Retinal pigment epithelial cell (primary cell): ENCODE data around the gene KCNK10.

ENCODE experiments used
- DNase-seq: peaks from one replicate; pipeline ENCODE4 v3.0.0-alpha.2; 2010; ENCODE audit warnings: low read depth
- H3K4me3 ChIP-seq: 2 replicates; pipeline ENCODE4 v1.5.1; 2011; ENCODE audit warnings: mild to moderate bottlenecking, low read length, control low read depth, moderate library complexity
- TF ChIP-seq, protein P1 (sequence below): conservative IDR thresholded peaks from 2 replicates; pipeline ENCODE4 v1.5.1; 2011; ENCODE audit warnings: low read depth, low read length, control low read depth, inconsistent platforms

KCNK10 gene

DNA sequence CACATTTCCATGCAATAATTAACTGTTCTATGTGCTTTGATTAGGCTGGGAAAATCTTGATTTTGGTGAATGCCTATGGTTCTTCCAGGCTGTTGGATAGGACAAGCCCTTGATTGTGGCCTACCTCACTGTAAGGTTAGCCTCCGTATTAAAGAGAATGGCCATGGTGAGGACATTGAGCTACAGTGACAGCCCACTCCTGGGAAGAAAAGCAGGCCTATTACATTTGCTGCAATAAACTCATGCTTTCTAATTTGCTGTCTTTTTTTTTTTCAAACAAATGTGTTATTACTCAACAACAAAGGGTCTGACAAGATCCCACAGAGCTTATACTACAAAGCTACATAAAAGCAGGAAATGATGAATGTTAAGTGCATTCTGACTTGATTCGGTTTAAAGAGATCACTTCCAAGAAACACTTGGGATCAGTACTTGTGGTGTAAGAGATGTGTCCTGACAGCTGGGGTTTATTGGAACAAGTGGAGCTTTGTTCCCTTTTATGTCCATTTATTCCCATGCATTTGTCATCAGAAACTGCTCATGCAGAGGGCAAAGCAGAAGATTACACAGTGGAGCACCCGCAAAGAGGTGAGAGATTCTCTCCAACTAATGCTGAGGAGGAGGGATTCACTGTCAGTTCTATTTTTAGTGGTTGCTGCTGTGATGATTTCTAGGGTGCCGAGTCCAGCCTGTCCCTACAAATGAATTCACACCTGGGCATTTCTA is 29.1 kb upstream of the KCNK10 start:
- DNase-seq, result peak; percentile 45
- TF ChIP-seq, protein P1, sequence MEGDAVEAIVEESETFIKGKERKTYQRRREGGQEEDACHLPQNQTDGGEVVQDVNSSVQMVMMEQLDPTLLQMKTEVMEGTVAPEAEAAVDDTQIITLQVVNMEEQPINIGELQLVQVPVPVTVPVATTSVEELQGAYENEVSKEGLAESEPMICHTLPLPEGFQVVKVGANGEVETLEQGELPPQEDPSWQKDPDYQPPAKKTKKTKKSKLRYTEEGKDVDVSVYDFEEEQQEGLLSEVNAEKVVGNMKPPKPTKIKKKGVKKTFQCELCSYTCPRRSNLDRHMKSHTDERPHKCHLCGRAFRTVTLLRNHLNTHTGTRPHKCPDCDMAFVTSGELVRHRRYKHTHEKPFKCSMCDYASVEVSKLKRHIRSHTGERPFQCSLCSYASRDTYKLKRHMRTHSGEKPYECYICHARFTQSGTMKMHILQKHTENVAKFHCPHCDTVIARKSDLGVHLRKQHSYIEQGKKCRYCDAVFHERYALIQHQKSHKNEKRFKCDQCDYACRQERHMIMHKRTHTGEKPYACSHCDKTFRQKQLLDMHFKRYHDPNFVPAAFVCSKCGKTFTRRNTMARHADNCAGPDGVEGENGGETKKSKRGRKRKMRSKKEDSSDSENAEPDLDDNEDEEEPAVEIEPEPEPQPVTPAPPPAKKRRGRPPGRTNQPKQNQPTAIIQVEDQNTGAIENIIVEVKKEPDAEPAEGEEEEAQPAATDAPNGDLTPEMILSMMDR, result no peak
- H3K4me3 ChIP-seq, result no peak overlapping the region

DNA sequence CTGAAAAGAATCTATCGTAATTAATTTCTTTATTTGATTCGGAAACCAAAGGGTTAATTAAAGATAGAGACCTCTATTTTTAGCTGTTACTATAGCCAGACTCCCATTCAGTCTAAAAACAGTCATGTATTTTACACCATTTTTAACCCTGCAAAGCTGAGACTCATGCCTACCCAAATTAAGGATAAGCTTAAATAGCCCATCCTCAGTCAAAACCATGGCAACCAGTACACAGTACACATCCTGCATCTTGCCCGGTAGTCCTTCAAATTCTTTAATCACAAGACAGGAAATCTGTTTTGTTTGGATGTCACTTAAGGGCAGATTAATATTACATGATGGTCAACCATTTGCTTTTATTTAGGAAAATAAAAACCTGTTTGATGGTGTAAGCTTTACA is 25.5 kb upstream of the KCNK10 start:
- no peak for DNase-seq
- TF ChIP-seq, protein P1, result no peak
- no peak overlapping the region for H3K4me3 ChIP-seq

GRCh38 chr14:88346048-88346639 is 23.1 kb upstream of the KCNK10 start:
- DNase-seq, result no peak
- H3K4me3 ChIP-seq, result no peak overlapping the region
- TF ChIP-seq, protein P1, result no peak

DNA sequence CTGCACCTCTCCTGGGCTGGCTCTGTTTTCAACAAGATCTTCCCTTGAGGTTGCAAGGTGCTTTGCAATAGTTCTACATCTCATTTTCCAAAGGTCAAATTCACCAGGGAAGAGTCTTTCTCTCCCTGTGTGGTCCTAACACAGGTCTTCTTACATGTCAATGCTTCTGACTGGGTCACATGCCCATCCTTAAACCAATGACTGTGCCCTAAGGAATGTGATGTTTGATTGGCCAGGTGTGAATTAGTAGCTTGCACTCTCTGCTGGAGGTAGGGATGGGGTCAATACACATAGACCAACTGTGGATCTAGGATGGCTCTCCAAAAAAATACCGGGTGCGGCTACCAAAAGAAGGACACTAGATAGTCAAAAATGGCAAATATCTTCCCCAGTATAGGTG is 19.9 kb upstream of the KCNK10 start:
- TF ChIP-seq, protein P1, result no peak
- H3K4me3 ChIP-seq, result no peak overlapping the region
- DNase-seq, result no peak

- TF ChIP-seq, protein P1, result no peak
- no peak for DNase-seq
- no peak overlapping the region for H3K4me3 ChIP-seq
Measured at GRCh38 chr14:88340357-88340756, 17.3 kb upstream of the KCNK10 start.

GRCh38 chr14:88333036-88333435 is 10.0 kb upstream of the KCNK10 start:
- TF ChIP-seq, protein P1, result no peak
- no peak for DNase-seq
- no peak overlapping the region for H3K4me3 ChIP-seq

GRCh38 chr14:88327497-88327896 is 4.4 kb upstream of the KCNK10 start:
- DNase-seq, result no peak
- no peak overlapping the region for H3K4me3 ChIP-seq
- TF ChIP-seq, protein P1, result no peak
